CD14-positive monocyte (primary cell): Measurements from ENCODE around the gene BHLHE23. TPM values are rescaled to one million over a fixed set of nuclear protein-coding genes. Genes with fewer than 3 reads are reported as not detected.

Experiments used
- DNase-seq, 3 donors: peaks; one replicate each; pipeline ENCODE4 v3.0.0-alpha.2; 2011 to 2022
- H2AFZ ChIP-seq: 2 replicates; pipeline ENCODE4 v1.6.0; 2012; ENCODE audit warnings: mild to moderate bottlenecking, low read depth, low read length, inconsistent platforms; ENCODE audit not compliant: insufficient read depth, poor library complexity, severe bottlenecking
- H3K27ac ChIP-seq, 2 donors: 1 replicate in 1 of 2; 2 replicates in 1 of 2; pipeline ENCODE4 v1.5.1; 2012 to 2013; ENCODE audit warnings: low read length in 2 of 2, control low read depth in 1 of 2, inconsistent platforms in 1 of 2, low read depth in 1 of 2, mild to moderate bottlenecking in 1 of 2
- H3K27me3 ChIP-seq, 2 donors: one replicate each; pipeline versions ENCODE4 v1.6.0 to v1.6.1; 2011 to 2013; ENCODE audit warnings: low read length in 2 of 2; ENCODE audit not compliant: control insufficient read depth in 2 of 2, insufficient read depth in 2 of 2
- H3K36me3 ChIP-seq, 2 donors: replicated peaks in 1 of 2; 1 replicate in 1 of 2; 2 replicates in 1 of 2; pipeline versions ENCODE4 v1.5.1 to v1.6.1; 2012 to 2013; ENCODE audit warnings: low read length in 2 of 2, control low read depth in 1 of 2, inconsistent platforms in 1 of 2, mild to moderate bottlenecking in 1 of 2; ENCODE audit not compliant: insufficient read depth in 2 of 2, control insufficient read depth in 1 of 2
- H3K4me1 ChIP-seq, 2 donors: 1 replicate in 1 of 2; 2 replicates in 1 of 2; pipeline versions ENCODE4 v1.5.1 to v1.6.1; 2012 to 2013; ENCODE audit warnings: low read length in 2 of 2, control low read depth in 1 of 2, inconsistent platforms in 1 of 2, mild to moderate bottlenecking in 1 of 2, moderate library complexity in 1 of 2; ENCODE audit not compliant: insufficient read depth in 2 of 2, control insufficient read depth in 1 of 2
- H3K4me2 ChIP-seq: replicated peaks from 2 replicates; pipeline ENCODE3; 2012; ENCODE audit warnings: low read length, moderate library complexity, mild to moderate bottlenecking; ENCODE audit not compliant: poor library complexity, severe bottlenecking; ENCODE audit errors: extremely low read depth
- H3K4me3 ChIP-seq, 3 experiments: fragments of 200-600 bp in 1 of 3; sonication (generic) in 1 of 3; replicated peaks in 1 of 3; 1 replicate in 2 of 3; 2 replicates in 1 of 3; pipeline ENCODE4 v1.5.1; 2011 to 2013; ENCODE audit warnings: low read length in 3 of 3, mild to moderate bottlenecking in 3 of 3, control low read depth in 2 of 3, low read depth in 2 of 3, inconsistent platforms in 1 of 3, moderate library complexity in 1 of 3
- H3K79me2 ChIP-seq: 2 replicates; pipeline ENCODE4 v1.6.0; 2012; ENCODE audit warnings: mild to moderate bottlenecking, control low read depth, inconsistent platforms, low read length, moderate library complexity; ENCODE audit not compliant: insufficient read depth
- H3K9ac ChIP-seq: 2 replicates; pipeline ENCODE4 v1.6.0; 2017; ENCODE audit warnings: low read length, mild to moderate bottlenecking; ENCODE audit not compliant: insufficient read depth, poor library complexity, severe bottlenecking
- H3K9me3 ChIP-seq, 2 donors: replicated peaks in 1 of 2; 1 replicate in 1 of 2; 2 replicates in 1 of 2; pipeline versions ENCODE4 v1.5.1 to v1.6.1; 2012 to 2013; ENCODE audit warnings: low read length in 2 of 2, control low read depth in 1 of 2; ENCODE audit not compliant: control insufficient read depth in 1 of 2, insufficient read depth in 1 of 2
- H4K20me1 ChIP-seq: 2 replicates; pipeline ENCODE4 v1.6.0; 2012; ENCODE audit warnings: mild to moderate bottlenecking, low read length, control low read depth, moderate library complexity; ENCODE audit not compliant: insufficient read depth
- H3K27ac Mint-ChIP-seq, 7 donors: one replicate each; pipeline ENCODE4 v1.8.0; 2020; ENCODE audit warnings: mild to moderate bottlenecking in 7 of 7, mixed read lengths in 7 of 7, moderate library complexity in 6 of 7, inconsistent platforms in 2 of 7
- H3K27me3 Mint-ChIP-seq, 3 donors: one replicate each; pipeline ENCODE4 v1.8.0; 2021 to 2022; ENCODE audit warnings: low read depth in 3 of 3, mild to moderate bottlenecking in 3 of 3, mixed read lengths in 3 of 3, moderate library complexity in 3 of 3, inconsistent platforms in 1 of 3
- H3K36me3 Mint-ChIP-seq, 2 donors: one replicate each; pipeline ENCODE4 v1.8.0; 2020; ENCODE audit warnings: mixed read lengths in 2 of 2, inconsistent platforms in 1 of 2, mild to moderate bottlenecking in 1 of 2
- H3K4me1 Mint-ChIP-seq: one replicate; pipeline ENCODE4 v1.8.0; 2020; ENCODE audit warnings: mild to moderate bottlenecking, mixed read lengths
- H3K4me3 Mint-ChIP-seq, 2 donors: one replicate each; pipeline ENCODE4 v1.8.0; 2020; ENCODE audit warnings: mild to moderate bottlenecking in 2 of 2, mixed read lengths in 2 of 2, moderate library complexity in 1 of 2
- H3K9me3 Mint-ChIP-seq, 7 donors: one replicate each; pipeline ENCODE4 v1.8.0; 2020 to 2022; ENCODE audit warnings: mixed read lengths in 7 of 7, mild to moderate bottlenecking in 6 of 7, moderate library complexity in 6 of 7, inconsistent platforms in 2 of 7
- CTCF ChIP-seq: fragments of 200-600 bp; IDR thresholded peaks from one replicate; pipeline ENCODE4 v1.8.0; 2022; ENCODE audit warnings: antibody characterized with exemption, mild to moderate bottlenecking
- WGBS: methylation state at CpG from one replicate; pipeline ENCODE4 v1.1.5; 2013; ENCODE audit warnings: missing lambda C conversion rate; ENCODE audit not compliant: insufficient coverage; 5-methylcytosine and 5-hydroxymethylcytosine counted together
- intact Hi-C, 2 donors: fragments of 100-400 bp; cut with micrococcal nuclease; formaldehyde crosslinking; loops; one replicate each; pipeline versions ENCODE4 v1.15.0 to v1.15.1; 2023
- polyA plus RNA-seq, 3 donors: library from polyadenylated mRNA; depleted of rRNA in 1 of 3; unstranded in 2 of 3; stranded (reverse) in 1 of 3; fragments of 300-500 nt in 2 of 3; fragments of >200 nt in 1 of 3; fragmentation: Illumina TruSeq in 2 of 3; gene quantifications; 1 replicate in 2 of 3; 2 replicates in 1 of 3; pipeline ENCODE4 v1.2.3, GENCODE V29; 2012 to 2021

Gene BHLHE23
- polyA plus RNA-seq, 3 donors, result not detected

GRCh38 chr20:63000036-63000435 is 6.7 kb downstream of the BHLHE23 start:
- peaks cover 5% of the 10 kb centered on the region for H3K4me1 Mint-ChIP-seq
- H3K9me3 Mint-ChIP-seq, result peaks cover 0 to 8% (median 0%) of the 10 kb centered on the region in 7 donors
- no peak overlapping the region for H3K9ac ChIP-seq
- H3K27me3 Mint-ChIP-seq, result peaks cover 57 to 84% (median 66%) of the 10 kb centered on the region in 3 donors
- WGBS, result 91% methylated on average over 14 of the region's 14 CpGs
- H3K27me3 ChIP-seq, result peaks cover 18 to 64% of the 10 kb centered on the region in 2 donors
- no peak overlapping the region for H3K27ac ChIP-seq
- DNase-seq, result no peak
- H3K4me3 ChIP-seq, result no peak overlapping the region
- no peaks in the 10 kb centered on the region for H3K36me3 ChIP-seq
- no peak overlapping the region for H3K4me2 ChIP-seq
- H3K36me3 Mint-ChIP-seq, result no peaks in the 10 kb centered on the region
- H3K9me3 ChIP-seq, result peaks cover 4 to 6% of the 10 kb centered on the region in 2 donors
- no peak for TF ChIP-seq CTCF
- intact Hi-C loops, result no loop called here
- H3K27ac Mint-ChIP-seq, result no peak overlapping the region
- H3K79me2 ChIP-seq, result no peaks in the 10 kb centered on the region
- no peak overlapping the region for H2AFZ ChIP-seq
- H4K20me1 ChIP-seq, result no peaks in the 10 kb centered on the region
- H3K4me3 Mint-ChIP-seq, result peak overlapping the region in 1 of 2 donors; percentile 40
- H3K4me1 ChIP-seq, result no peaks in the 10 kb centered on the region

- Mint-ChIP-seq H3K27me3 (peaks cover 58 to 84% (median 64%) of the 10 kb centered on the region in 3 donors), H3K4me3 (peak overlapping the region in 1 of 2 donors; percentile 40), H3K36me3 (no peaks in the 10 kb centered on the region), H3K9me3 (peaks cover 0 to 8% (median 0%) of the 10 kb centered on the region in 7 donors), H3K27ac (no peak overlapping the region), H3K4me1 (peaks cover 5% of the 10 kb centered on the region)
- no peak for TF ChIP-seq CTCF
- no peak overlapping the region for H3K4me3 ChIP-seq
- H3K27ac ChIP-seq, result no peak overlapping the region
- DNase-seq, result no peak
- H3K27me3 ChIP-seq, result peaks cover 13 to 60% of the 10 kb centered on the region in 2 donors
- no peak overlapping the region for H2AFZ ChIP-seq
- no peaks in the 10 kb centered on the region for H3K4me1 ChIP-seq
- H4K20me1 ChIP-seq, result no peaks in the 10 kb centered on the region
- intact Hi-C loops, result no loop called here
- peaks cover 4 to 6% of the 10 kb centered on the region in 2 donors for H3K9me3 ChIP-seq
- H3K9ac ChIP-seq, result no peak overlapping the region
- WGBS, result 23% methylated on average over 16 of the region's 16 CpGs
- no peaks in the 10 kb centered on the region for H3K79me2 ChIP-seq
- H3K36me3 ChIP-seq, result no peaks in the 10 kb centered on the region
- no peak overlapping the region for H3K4me2 ChIP-seq
These were observed 7.2 kb downstream of the BHLHE23 start for GRCh38 chr20:62999580-62999979.
